ENCODE data around the gene PPP2R1B. TPM values are rescaled to one million over a fixed set of nuclear protein-coding genes. Genes with fewer than 3 reads are reported as not detected.
"Not testable (repeated sequence)": the region's sequence is repeated elsewhere in the genome, so short reads cannot be mapped to it uniquely, and the experiment has no call there.

The PPP2R1B gene
- polyA plus RNA-seq, 1 donor from 2014 or later, result 14.9 TPM

GRCh38 chr11:111772535-111772934 is 6.3 kb upstream of the PPP2R1B start:
- Mint-ChIP-seq H3K4me1 (peaks cover 13 to 21% (median 17%) of the 10 kb centered on the region in 3 donors), H3K27ac (no peak overlapping the region), H3K4me3 (no peak overlapping the region), H3K9me3 (no peaks in the 10 kb centered on the region), H3K36me3 (peaks cover 2% of the 10 kb centered on the region), H3K27me3 (no peaks in the 10 kb centered on the region)

DNA sequence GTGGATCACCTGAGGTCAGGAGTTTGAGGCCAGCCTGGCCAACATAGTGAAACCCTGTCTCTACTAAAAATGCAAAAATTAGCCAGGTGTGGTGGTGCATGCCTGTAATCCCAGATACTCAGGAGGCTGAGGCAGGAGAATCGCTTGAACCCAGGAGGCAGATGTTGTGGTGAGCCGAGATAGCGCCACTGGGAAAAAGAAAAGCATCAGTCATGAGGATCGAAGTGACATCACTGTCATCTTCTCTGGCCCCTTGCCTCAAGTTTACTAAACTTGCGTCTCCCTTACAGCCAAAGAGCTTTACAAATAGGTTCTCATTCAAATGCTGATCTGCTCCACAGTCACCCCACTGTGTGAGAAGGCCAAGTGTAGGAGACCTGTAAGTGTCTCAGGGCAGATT is 5.0 kb upstream of the PPP2R1B start:
- H3K27ac Mint-ChIP-seq, H3K36me3 Mint-ChIP-seq, H3K27me3 Mint-ChIP-seq, H3K9me3 Mint-ChIP-seq: not testable (repeated sequence)
- peaks cover 8 to 15% (median 8%) of the 10 kb centered on the region in 3 donors for H3K4me1 Mint-ChIP-seq
- H3K4me3 Mint-ChIP-seq, result peak overlapping the region in 1 of 4 donors; percentile 82

DNA sequence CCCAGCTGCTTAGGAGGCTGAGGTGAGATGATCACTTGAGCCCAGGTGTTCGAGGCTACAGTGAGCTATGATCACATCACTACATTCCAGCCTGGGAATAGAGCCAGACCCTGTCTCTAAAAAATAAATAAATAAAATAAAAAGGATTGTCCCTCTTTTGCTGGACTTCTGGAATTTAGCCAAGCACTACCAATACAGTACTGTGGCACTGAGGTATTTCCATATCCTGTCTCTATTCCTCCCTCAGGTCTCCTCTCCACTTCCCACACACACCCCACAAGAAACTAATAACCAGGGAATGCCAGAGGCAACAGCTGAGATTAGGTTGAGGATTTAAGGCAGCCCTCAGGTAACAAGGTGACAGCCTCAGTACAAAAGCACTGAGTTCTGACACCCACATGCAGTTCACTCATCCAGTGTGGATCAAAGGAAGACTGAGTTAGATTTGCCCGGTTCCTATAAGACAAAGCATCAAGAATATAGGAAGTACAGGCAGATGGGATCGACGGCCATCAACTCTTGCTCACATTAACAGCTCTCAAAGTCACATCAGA is 4.5 kb upstream of the PPP2R1B start:
- peaks cover 5 to 10% (median 8%) of the 10 kb centered on the region in 3 donors for H3K4me1 Mint-ChIP-seq
- no peaks in the 10 kb centered on the region for H3K27me3 Mint-ChIP-seq
- H3K36me3 Mint-ChIP-seq, result peaks cover 2% of the 10 kb centered on the region
- H3K27ac Mint-ChIP-seq, result peak overlapping the region in 1 of 3 donors; percentile 39
- H3K4me3 Mint-ChIP-seq, result peak overlapping the region in 1 of 4 donors; percentile 82
- no peaks in the 10 kb centered on the region for H3K9me3 Mint-ChIP-seq

DNA sequence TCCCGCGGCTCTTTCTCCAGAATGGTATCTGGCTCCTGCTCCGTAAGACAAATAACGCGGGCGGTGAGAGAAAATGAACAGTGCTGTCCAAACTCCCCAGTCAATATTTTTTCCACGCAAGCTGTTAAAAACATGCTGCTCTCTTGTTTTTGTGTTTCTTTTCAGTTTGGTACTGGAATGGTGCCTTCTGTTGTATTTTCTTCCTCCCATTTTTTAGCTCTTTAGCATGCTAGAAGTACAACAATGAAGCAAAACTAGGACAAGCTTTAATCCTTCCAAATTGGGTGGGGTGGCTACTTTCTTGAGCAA is 599 bp upstream of the PPP2R1B start:
- no peaks in the 10 kb centered on the region for H3K27me3 Mint-ChIP-seq
- H3K4me1 Mint-ChIP-seq, result peaks cover 19 to 25% (median 23%) of the 10 kb centered on the region in 3 donors
- peak overlapping the region; percentile 77 to 96 (median 86) for H3K27ac Mint-ChIP-seq
- peaks cover 2% of the 10 kb centered on the region for H3K36me3 Mint-ChIP-seq
- peak overlapping the region; percentile 89 to 100 (median 100) for H3K4me3 Mint-ChIP-seq
- no peaks in the 10 kb centered on the region for H3K9me3 Mint-ChIP-seq

DNA sequence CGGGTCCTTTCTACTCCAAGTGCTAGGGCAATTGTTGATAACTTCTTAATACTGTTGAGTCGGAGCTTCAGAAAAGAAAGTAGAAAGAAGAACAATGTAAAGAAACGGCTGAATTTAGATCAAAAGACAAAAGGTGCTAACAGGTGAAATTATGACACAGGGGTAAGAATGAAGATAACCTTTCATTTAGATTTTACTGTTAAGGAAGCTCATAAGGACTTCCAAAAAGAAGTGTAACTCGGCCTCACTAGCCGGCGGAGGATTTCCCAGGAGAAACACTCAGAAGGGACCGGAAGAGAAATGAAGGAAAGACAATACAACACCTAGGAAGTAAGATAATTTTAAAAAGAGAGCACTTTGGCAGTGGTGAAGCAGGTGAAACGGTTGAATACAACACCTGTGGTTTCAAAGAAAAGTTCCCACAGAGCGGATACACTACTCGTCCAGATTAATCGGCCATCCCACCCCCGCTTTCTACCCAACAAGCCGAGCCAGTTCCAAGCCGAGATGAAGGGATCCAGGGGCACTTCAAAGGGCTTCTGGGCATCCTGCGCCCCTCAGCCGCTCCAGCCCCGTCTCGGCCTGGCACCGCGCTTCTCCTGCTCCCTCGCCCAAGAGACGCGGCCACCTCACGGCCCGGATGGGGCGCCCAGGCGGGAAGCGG is 737 bp downstream of the PPP2R1B start:
- Mint-ChIP-seq H3K9me3 (no peaks in the 10 kb centered on the region), H3K27ac (peak overlapping the region; percentile 7 to 96 (median 86)), H3K27me3 (no peaks in the 10 kb centered on the region), H3K4me3 (peak overlapping the region; percentile 89 to 100 (median 100)), H3K4me1 (peaks cover 19 to 25% (median 25%) of the 10 kb centered on the region in 3 donors), H3K36me3 (no peaks in the 10 kb centered on the region)

GRCh38 chr11:111764621-111765020 is 1.6 kb downstream of the PPP2R1B start:
- Mint-ChIP-seq H3K27me3 (no peaks in the 10 kb centered on the region), H3K27ac (no peak overlapping the region), H3K4me1 (peaks cover 19 to 25% (median 25%) of the 10 kb centered on the region in 3 donors), H3K4me3 (peak overlapping the region; percentile 89 to 100 (median 100)), H3K9me3 (no peaks in the 10 kb centered on the region), H3K36me3 (no peaks in the 10 kb centered on the region)

- Mint-ChIP-seq H3K27me3 (no peaks in the 10 kb centered on the region), H3K9me3 (no peaks in the 10 kb centered on the region), H3K4me3 (peak overlapping the region in 1 of 4 donors; percentile 89), H3K4me1 (peaks cover 19 to 25% (median 25%) of the 10 kb centered on the region in 3 donors), H3K27ac (no peak overlapping the region), H3K36me3 (peaks cover 1% of the 10 kb centered on the region)
Observed at GRCh38 chr11:111762981-111763643, 3.1 kb downstream of the PPP2R1B start.

- Mint-ChIP-seq H3K4me1 (peaks cover 19 to 25% (median 25%) of the 10 kb centered on the region in 3 donors), H3K36me3 (peaks cover 4% of the 10 kb centered on the region), H3K9me3 (no peaks in the 10 kb centered on the region), H3K27me3 (no peaks in the 10 kb centered on the region), H3K4me3 (peak overlapping the region in 1 of 4 donors; percentile 89), H3K27ac (no peak overlapping the region)
Observed at GRCh38 chr11:111762526-111762925, 3.7 kb downstream of the PPP2R1B start.

GRCh38 chr11:111761036-111761435 is 5.2 kb downstream of the PPP2R1B start:
- H3K27ac Mint-ChIP-seq, result no peak overlapping the region
- H3K27me3 Mint-ChIP-seq, result no peaks in the 10 kb centered on the region
- H3K36me3 Mint-ChIP-seq, result peaks cover 4% of the 10 kb centered on the region
- peak overlapping the region in 1 of 4 donors; percentile 41 for H3K4me3 Mint-ChIP-seq
- no peaks in the 10 kb centered on the region for H3K9me3 Mint-ChIP-seq
- H3K4me1 Mint-ChIP-seq, result peaks cover 12 to 22% (median 17%) of the 10 kb centered on the region in 3 donors

DNA sequence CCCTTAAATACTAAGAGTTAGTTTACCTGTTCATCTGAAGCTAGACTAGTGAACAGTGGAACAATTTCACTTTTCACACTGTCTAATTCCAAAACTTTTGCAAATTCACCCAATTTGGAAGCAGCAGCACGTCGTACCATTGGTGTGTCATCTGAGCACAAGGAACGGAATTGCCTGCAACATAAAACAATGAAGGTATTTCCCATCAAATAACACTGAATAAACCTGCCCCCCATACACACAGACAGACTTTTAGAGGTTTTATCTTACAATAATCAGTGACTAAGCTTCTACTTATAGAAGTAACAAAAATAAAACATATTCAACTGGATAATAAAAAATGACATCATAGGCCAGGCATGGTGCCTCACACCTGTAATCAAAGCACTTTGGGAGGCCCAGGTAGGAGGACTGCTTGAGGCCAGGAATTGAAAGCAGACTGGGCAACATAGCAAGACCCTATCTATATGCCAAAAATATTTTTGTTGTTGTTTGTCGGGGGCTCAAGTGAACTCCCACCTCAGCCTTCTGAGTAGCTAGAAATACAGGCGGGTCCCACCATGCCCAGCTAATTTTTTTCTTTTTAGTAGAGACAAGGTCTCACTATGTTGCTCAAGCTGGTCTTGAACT is 6.3 kb downstream of the PPP2R1B start:
- Mint-ChIP-seq H3K27ac (no peak overlapping the region), H3K9me3 (no peaks in the 10 kb centered on the region), H3K4me1 (peaks cover 6 to 16% (median 10%) of the 10 kb centered on the region in 3 donors), H3K27me3 (no peaks in the 10 kb centered on the region), H3K36me3 (peaks cover 4% of the 10 kb centered on the region), H3K4me3 (no peak overlapping the region)

DNA sequence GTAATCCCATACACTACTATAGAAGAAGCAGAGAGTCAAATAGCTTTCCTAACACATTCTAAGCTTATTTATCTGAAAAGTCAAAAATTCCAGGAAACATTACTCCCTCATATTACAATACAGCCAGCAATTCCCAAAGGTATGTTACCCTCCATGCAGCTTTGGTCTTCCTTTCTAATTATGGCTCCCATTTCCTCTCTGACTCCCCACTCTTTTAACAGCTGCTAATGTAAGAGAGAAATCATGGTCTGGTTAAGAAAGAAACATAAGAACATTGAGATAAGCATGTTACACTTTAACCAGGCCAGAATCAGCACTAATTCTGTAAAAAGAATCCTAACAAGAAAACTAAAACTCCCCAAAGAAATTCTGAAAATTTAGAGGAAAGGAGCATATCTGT is 6.8 kb downstream of the PPP2R1B start:
- Mint-ChIP-seq H3K9me3 (no peaks in the 10 kb centered on the region), H3K4me3 (no peak overlapping the region), H3K27ac (no peak overlapping the region), H3K27me3 (no peaks in the 10 kb centered on the region), H3K4me1 (peaks cover 2 to 12% (median 5%) of the 10 kb centered on the region in 3 donors), H3K36me3 (peaks cover 4% of the 10 kb centered on the region)

- Mint-ChIP-seq H3K4me3 (no peak overlapping the region), H3K27me3 (no peaks in the 10 kb centered on the region), H3K27ac (peak overlapping the region in 1 of 3 donors; percentile 36), H3K36me3 (peaks cover 8% of the 10 kb centered on the region), H3K4me1 (peaks cover 0 to under 1% (median 0%) of the 10 kb centered on the region in 3 donors), H3K9me3 (no peaks in the 10 kb centered on the region)
Observed at GRCh38 chr11:111756097-111756496, 10.1 kb downstream of the PPP2R1B start.

GRCh38 chr11:111749646-111750045 is 16.5 kb downstream of the PPP2R1B start:
- Mint-ChIP-seq H3K27me3 (no peaks in the 10 kb centered on the region), H3K4me1 (no peaks in the 10 kb centered on the region), H3K36me3 (peaks cover 26% of the 10 kb centered on the region), H3K27ac (no peak overlapping the region), H3K4me3 (no peak overlapping the region), H3K9me3 (peaks cover 0 to 3% (median 0%) of the 10 kb centered on the region in 3 donors)

DNA sequence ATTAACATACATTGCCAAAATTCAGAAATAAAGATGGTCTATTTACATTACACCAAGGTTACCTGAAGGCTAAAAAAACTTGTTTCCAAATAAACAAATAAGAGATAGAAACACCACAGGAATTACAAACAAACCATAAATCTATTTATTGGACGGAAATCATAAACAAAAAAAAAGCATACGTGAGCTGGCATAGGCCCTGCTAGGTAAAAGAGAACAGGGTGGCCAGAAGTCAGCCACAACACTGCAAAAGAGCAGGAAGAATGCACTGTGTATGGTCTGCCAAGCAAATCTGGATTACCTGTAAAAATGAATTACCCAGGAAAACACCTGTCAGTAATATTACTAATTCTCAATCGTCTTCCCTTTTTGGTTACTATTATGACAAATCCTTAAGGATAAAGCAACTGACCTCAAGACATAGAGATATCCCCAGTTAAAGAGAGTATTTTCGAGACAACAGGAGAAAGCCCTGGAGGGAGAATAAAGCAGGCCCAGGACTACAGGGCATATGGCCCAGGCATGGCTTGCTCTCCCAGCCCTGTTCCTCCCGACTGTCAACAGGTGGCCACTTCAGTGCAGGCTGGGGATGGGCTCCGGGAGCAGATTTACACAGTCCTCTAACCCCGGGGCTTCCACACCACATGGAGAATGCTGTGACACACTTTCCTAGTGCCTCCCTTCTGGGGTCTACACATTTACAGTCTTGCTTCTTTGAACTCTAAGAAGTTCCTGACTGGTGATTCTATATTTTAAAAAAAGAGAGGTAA is 18.0 kb downstream of the PPP2R1B start:
- H3K4me1 Mint-ChIP-seq, result no peaks in the 10 kb centered on the region
- peaks cover 0 to 3% (median 0%) of the 10 kb centered on the region in 3 donors for H3K9me3 Mint-ChIP-seq
- H3K27ac Mint-ChIP-seq, result no peak overlapping the region
- H3K27me3 Mint-ChIP-seq, result no peaks in the 10 kb centered on the region
- H3K4me3 Mint-ChIP-seq, result no peak overlapping the region
- H3K36me3 Mint-ChIP-seq, result peaks cover 25% of the 10 kb centered on the region
